Measurements from ENCODE around the gene B4GALNT2. TPM values are rescaled to one million over a fixed set of nuclear protein-coding genes. Genes with fewer than 3 reads are reported as not detected.

The B4GALNT2 gene
- total and polyA plus RNA-seq, 2 of the 13 experiments (the other 11 are each of a cell fraction or from before 2014, with no cell fraction given): not detected

DNA sequence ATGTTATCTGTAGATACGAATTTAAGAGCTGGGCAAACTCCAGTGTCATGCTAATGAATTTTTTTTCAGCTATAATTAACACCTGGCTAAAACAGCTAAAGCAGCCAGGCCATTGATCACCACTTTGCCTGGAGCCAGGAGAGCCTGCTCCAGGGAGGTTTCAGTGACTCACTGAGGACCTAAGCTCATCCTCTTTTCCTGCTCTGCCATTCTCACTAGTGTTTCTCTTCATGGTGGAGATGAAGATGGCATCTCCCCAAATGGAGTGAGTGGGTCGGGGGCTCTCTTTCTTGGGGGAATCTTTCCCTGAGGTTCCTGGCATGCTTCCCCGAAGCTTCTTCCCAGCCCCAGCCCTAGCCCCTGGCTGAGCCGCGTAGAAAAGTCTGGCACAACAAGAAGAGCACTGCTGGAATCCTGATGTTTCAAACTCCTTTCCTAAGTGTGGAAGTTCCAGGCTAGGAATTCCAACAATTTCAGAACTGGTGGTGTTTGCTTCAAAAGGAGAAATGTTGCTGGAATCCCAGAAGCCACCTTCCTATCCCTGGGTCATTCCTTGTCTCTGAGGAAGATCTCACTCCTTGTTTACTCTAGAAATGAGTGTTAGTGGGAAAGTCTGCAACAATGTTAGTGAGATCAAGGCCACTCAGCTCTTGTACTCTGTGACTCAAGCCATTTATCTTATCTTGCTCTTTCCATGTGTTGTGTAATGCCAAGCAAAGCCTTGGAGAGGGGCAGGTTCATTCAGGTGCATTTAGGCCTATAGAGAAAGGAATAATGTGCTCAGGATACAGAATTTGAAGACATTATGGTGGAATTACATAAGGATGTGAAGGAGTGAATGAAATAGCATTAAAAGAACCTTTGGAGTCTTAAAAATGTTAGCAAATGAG, 26.0 kb upstream of the B4GALNT2 start (continued):
- peak; percentile 95 for TF ChIP-seq DPF2 (CRISPR knock-in tag; IDR thresholded peaks at IDR 0.05; ENCODE audit: borderline replicate concordance, low read depth)
- TF ChIP-seq ZNF44 (CRISPR knock-in tag; IDR thresholded peaks at IDR 0.05): no peak
- TF ChIP-seq, protein P1, sequence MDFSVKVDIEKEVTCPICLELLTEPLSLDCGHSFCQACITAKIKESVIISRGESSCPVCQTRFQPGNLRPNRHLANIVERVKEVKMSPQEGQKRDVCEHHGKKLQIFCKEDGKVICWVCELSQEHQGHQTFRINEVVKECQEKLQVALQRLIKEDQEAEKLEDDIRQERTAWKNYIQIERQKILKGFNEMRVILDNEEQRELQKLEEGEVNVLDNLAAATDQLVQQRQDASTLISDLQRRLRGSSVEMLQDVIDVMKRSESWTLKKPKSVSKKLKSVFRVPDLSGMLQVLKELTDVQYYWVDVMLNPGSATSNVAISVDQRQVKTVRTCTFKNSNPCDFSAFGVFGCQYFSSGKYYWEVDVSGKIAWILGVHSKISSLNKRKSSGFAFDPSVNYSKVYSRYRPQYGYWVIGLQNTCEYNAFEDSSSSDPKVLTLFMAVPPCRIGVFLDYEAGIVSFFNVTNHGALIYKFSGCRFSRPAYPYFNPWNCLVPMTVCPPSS (IDR thresholded peaks at IDR 0.05): no peak
- TF ChIP-seq SMARCE1 (IDR thresholded peaks at IDR 0.05; ENCODE audit: borderline replicate concordance): peak; percentile 73
- peak; percentile 60; the same call in 1 of the 2 replicates for TF ChIP-seq ARNTL (CRISPR knock-in tag; IDR thresholded peaks at IDR 0.05)
- TF ChIP-seq ZNF496 (CRISPR knock-in tag; IDR thresholded peaks at IDR 0.05; ENCODE audit: insufficient replicate concordance): no peak
- TF ChIP-seq TAF1 (CRISPR knock-in tag; IDR thresholded peaks at IDR 0.05): no peak; the same call in 1 of the 2 replicates
- TF ChIP-seq HDAC2 (CRISPR knock-in tag; IDR thresholded peaks at IDR 0.05): peak; percentile 98
- TF ChIP-seq ZZZ3 (CRISPR knock-in tag; IDR thresholded peaks at IDR 0.05; ENCODE audit: borderline replicate concordance): no peak
- no peak for TF ChIP-seq ZFP36L2 (CRISPR knock-in tag; IDR thresholded peaks at IDR 0.05)
- no peak for TF ChIP-seq SOX6 (IDR thresholded peaks at IDR 0.05)
- peak; percentile 96 for TF ChIP-seq SOX6 (CRISPR knock-in tag; IDR thresholded peaks at IDR 0.05)
- peak; percentile 97 for TF ChIP-seq ZNF644 (CRISPR knock-in tag; IDR thresholded peaks at IDR 0.05; ENCODE audit: low read depth)
- peak; percentile 94; the same call in 1 of the 2 replicates for TF ChIP-seq THRA (CRISPR knock-in tag; IDR thresholded peaks at IDR 0.05; ENCODE audit: borderline replicate concordance)
- TF ChIP-seq SP140L (CRISPR knock-in tag; IDR thresholded peaks at IDR 0.05; ENCODE audit: borderline replicate concordance): peak; percentile 88; the same call in 1 of the 2 replicates
- peak; percentile 96 for TF ChIP-seq HNF4A (CRISPR knock-in tag; IDR thresholded peaks at IDR 0.05)
- TF ChIP-seq ZNF331 (CRISPR knock-in tag; IDR thresholded peaks at IDR 0.05): peak; percentile 93
- peak; percentile 16; the same call in 1 of the 2 replicates for TF ChIP-seq ZNF556 (CRISPR knock-in tag; IDR thresholded peaks at IDR 0.05; ENCODE audit: borderline replicate concordance)
- TF ChIP-seq FOXP1 (IDR thresholded peaks at IDR 0.05): no peak
- peak; percentile 89 for TF ChIP-seq FOXP1 (CRISPR knock-in tag; IDR thresholded peaks at IDR 0.05)
- no peak for TF ChIP-seq SRSF9 (IDR thresholded peaks at IDR 0.05; ENCODE audit: borderline replicate concordance, insufficient read depth, low read depth, low read length, poor library complexity, severe bottlenecking)
- 0 out of 2 replicates have a peak, but pooled peaks have one; percentile 49 for TF ChIP-seq MEF2D (CRISPR knock-in tag; IDR thresholded peaks at IDR 0.05)
- peak; percentile 73 for TF ChIP-seq THAP11 (CRISPR knock-in tag; IDR thresholded peaks at IDR 0.05)
- TF ChIP-seq MTA1 (CRISPR knock-in tag; IDR thresholded peaks at IDR 0.05; ENCODE audit: borderline replicate concordance): no peak; the same call in 1 of the 2 replicates
- 0 out of 2 replicates have a peak, but pooled peaks have one; percentile 26 for TF ChIP-seq ARID2 (CRISPR knock-in tag; IDR thresholded peaks at IDR 0.05; ENCODE audit: borderline replicate concordance)
- no peak for TF ChIP-seq SCMH1 (CRISPR knock-in tag; IDR thresholded peaks at IDR 0.05; ENCODE audit: borderline replicate concordance)
- TF ChIP-seq, protein P2, sequence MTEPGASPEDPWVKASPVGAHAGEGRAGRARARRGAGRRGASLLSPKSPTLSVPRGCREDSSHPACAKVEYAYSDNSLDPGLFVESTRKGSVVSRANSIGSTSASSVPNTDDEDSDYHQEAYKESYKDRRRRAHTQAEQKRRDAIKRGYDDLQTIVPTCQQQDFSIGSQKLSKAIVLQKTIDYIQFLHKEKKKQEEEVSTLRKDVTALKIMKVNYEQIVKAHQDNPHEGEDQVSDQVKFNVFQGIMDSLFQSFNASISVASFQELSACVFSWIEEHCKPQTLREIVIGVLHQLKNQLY (CRISPR knock-in tag; IDR thresholded peaks at IDR 0.05): peak; percentile 64
- TF ChIP-seq EP300 (IDR thresholded peaks at IDR 0.05; ENCODE audit: low read depth in 2 of 2, low read length in 2 of 2): peak; percentile 80 to 97
- TF ChIP-seq EP300 (CRISPR knock-in tag; IDR thresholded peaks at IDR 0.05; ENCODE audit: borderline replicate concordance): peak; percentile 97
